SW 1271 (cell line): ENCODE data around the gene RAC2.

Experiments
- DNase-seq, 2 experiments: peaks; one replicate each; lab custom pipeline; 2025; lab: John Stamatoyannopoulos, UW

Gene RAC2

GRCh38 chr22:37175414-37176281 lies 68.4 kb downstream of the RAC2 start:
- no peak for DNase-seq
